H1 (cell line): ENCODE measurements around the gene PTMA. TPM values are rescaled to one million over a fixed set of nuclear protein-coding genes. Genes with fewer than 3 reads are reported as not detected.

Source experiments
- CTCF ChIA-PET: fragments of 300-600 bp; sonication (Branson Sonifier 250); formaldehyde crosslinking; loops from one replicate; lab custom pipeline; 2021; ENCODE audit not compliant: partially characterized antibody; lab: Charles Lee
- POLR2A ChIA-PET: fragments of 300-600 bp; sonication (Branson Sonifier 250); formaldehyde crosslinking; loops from one replicate; lab custom pipeline; 2021; ENCODE audit warnings: inconsistent platforms; ENCODE audit not compliant: partially characterized antibody; lab: Charles Lee
- DNase-seq, 2 experiments: peaks; one replicate each; pipeline versions ENCODE4 v3.0.0 to v3.0.0-alpha.2; 2010 to 2022; ENCODE audit warnings: low spot score in 2 of 2, low read depth in 1 of 2, mixed read lengths in 1 of 2
- FAIRE-seq: peaks from 2 replicates; lab custom pipeline; 2011; peaks lifted over from hg19 to GRCh38; lab: Jason Lieb, UNC
- H2AFZ ChIP-seq: 2 replicates; pipeline ENCODE4 v1.8.1; 2012; ENCODE audit warnings: low read length, inconsistent platforms
- H2AK5ac ChIP-seq: 2 replicates; pipeline ENCODE4 v1.6.1; 2013; ENCODE audit warnings: low read depth, low read length
- H2BK120ac ChIP-seq: replicated peaks from 2 replicates; pipeline ENCODE3; 2013; ENCODE audit warnings: low read depth, low read length, inconsistent platforms
- H2BK12ac ChIP-seq: 2 replicates; pipeline ENCODE4 v1.6.1; 2013; ENCODE audit warnings: low read depth, low read length
- H2BK15ac ChIP-seq: 2 replicates; pipeline ENCODE4 v1.6.1; 2013; ENCODE audit warnings: low read length
- H2BK20ac ChIP-seq: 2 replicates; pipeline ENCODE4 v1.6.1; 2013; ENCODE audit warnings: low read length
- H2BK5ac ChIP-seq: 2 replicates; pipeline ENCODE4 v1.6.1; 2013; ENCODE audit warnings: low read depth, low read length
- H3K14ac ChIP-seq: 2 replicates; pipeline ENCODE4 v1.6.1; 2013; ENCODE audit warnings: inconsistent platforms; ENCODE audit not compliant: insufficient read length
- H3K18ac ChIP-seq: 2 replicates; pipeline ENCODE4 v1.6.1; 2013; ENCODE audit warnings: low read length; ENCODE audit errors: extremely low read depth
- H3K23ac ChIP-seq: 2 replicates; pipeline ENCODE4 v1.6.1; 2013; ENCODE audit warnings: inconsistent platforms; ENCODE audit not compliant: insufficient read length
- H3K23me2 ChIP-seq: 2 replicates; pipeline ENCODE4 v1.6.1; 2013; ENCODE audit warnings: low read depth, low read length
- H3K27ac ChIP-seq: 2 replicates; pipeline ENCODE4 v1.6.1; 2011; ENCODE audit warnings: low read depth, low read length, inconsistent platforms
- H3K27me3 ChIP-seq, 4 experiments: replicated peaks in 1 of 4; 1 replicate in 1 of 4; 2 replicates in 3 of 4; pipeline versions ENCODE4 v1.6.1 to v1.8.1; 2011 to 2013; ENCODE audit warnings: low read length in 3 of 4, mild to moderate bottlenecking in 3 of 4, inconsistent platforms in 2 of 4, mixed read lengths in 2 of 4, moderate library complexity in 1 of 4; ENCODE audit not compliant: control insufficient read depth in 3 of 4, insufficient read depth in 3 of 4; ENCODE audit errors: extremely low read depth in 1 of 4
- H3K36me3 ChIP-seq, 4 experiments: 2 replicates each; pipeline versions ENCODE4 v1.6.1 to v1.8.1; 2011 to 2013; ENCODE audit warnings: mild to moderate bottlenecking in 4 of 4, low read length in 3 of 4, moderate library complexity in 2 of 4, control low read depth in 1 of 4, inconsistent platforms in 1 of 4; ENCODE audit not compliant: insufficient read depth in 4 of 4, control insufficient read depth in 2 of 4
- H3K4ac ChIP-seq: replicated peaks from 2 replicates; pipeline ENCODE3; 2013; ENCODE audit warnings: low read length, low read depth, mixed read lengths, inconsistent platforms; ENCODE audit not compliant: insufficient read length
- H3K4me1 ChIP-seq, 4 experiments: replicated peaks in 1 of 4; 1 replicate in 1 of 4; 2 replicates in 3 of 4; pipeline versions ENCODE4 v1.6.1 to v1.8.1; 2011 to 2013; ENCODE audit warnings: low read length in 3 of 4, inconsistent platforms in 2 of 4, mixed read lengths in 1 of 4; ENCODE audit not compliant: insufficient read depth in 4 of 4, control insufficient read depth in 3 of 4
- H3K4me2 ChIP-seq, 2 experiments: 2 replicates each; pipeline versions ENCODE4 v1.6.1 to v1.8.1; 2011 to 2013; ENCODE audit warnings: low read depth in 2 of 2, low read length in 2 of 2, control low read depth in 1 of 2, inconsistent platforms in 1 of 2, mild to moderate bottlenecking in 1 of 2; ENCODE audit not compliant: insufficient read depth in 1 of 2
- H3K4me3 ChIP-seq, 4 experiments: fragments of 200-600, 300-600 bp in 1 of 4; sonication (generic), shearing (Covaris generic), sonication (Bioruptor Twin) in 1 of 4; 2 replicates each; pipeline versions ENCODE4 v1.5.1 to v1.8.1; 2011 to 2016; ENCODE audit warnings: low read length in 4 of 4, low read depth in 3 of 4, control low read depth in 2 of 4, inconsistent platforms in 2 of 4, mild to moderate bottlenecking in 2 of 4, mixed read lengths in 1 of 4, moderate library complexity in 1 of 4; ENCODE audit not compliant: insufficient read depth in 2 of 4; ENCODE audit errors: extremely low read depth in 1 of 4
- H3K56ac ChIP-seq: replicated peaks from 2 replicates; pipeline ENCODE3; 2013; ENCODE audit warnings: low read depth, mild to moderate bottlenecking, mixed read lengths, low read length, inconsistent platforms; ENCODE audit not compliant: insufficient read length
- H3K79me1 ChIP-seq: 2 replicates; pipeline ENCODE4 v1.6.1; 2013; ENCODE audit warnings: low read depth, low read length, control low read depth
- H3K79me2 ChIP-seq, 2 experiments: 2 replicates each; pipeline versions ENCODE4 v1.6.1 to v1.8.1; 2012 to 2013; ENCODE audit warnings: low read length in 2 of 2, mild to moderate bottlenecking in 2 of 2, inconsistent platforms in 1 of 2; ENCODE audit not compliant: insufficient read depth in 2 of 2, control insufficient read depth in 1 of 2
- H3K9ac ChIP-seq, 4 experiments: replicated peaks in 1 of 4; 1 replicate in 1 of 4; 2 replicates in 3 of 4; pipeline versions ENCODE4 v1.6.1 to v1.8.1; 2011 to 2013; ENCODE audit warnings: low read depth in 3 of 4, low read length in 3 of 4, control low read depth in 2 of 4, mild to moderate bottlenecking in 2 of 4, moderate library complexity in 2 of 4, inconsistent platforms in 1 of 4; ENCODE audit errors: extremely low read depth in 1 of 4
- H3K9me3 ChIP-seq, 2 experiments: 2 replicates each; pipeline versions ENCODE4 v1.6.1 to v1.8.1; 2012 to 2013; ENCODE audit warnings: mild to moderate bottlenecking in 2 of 2, moderate library complexity in 2 of 2, control low read depth in 1 of 2, inconsistent platforms in 1 of 2, low read depth in 1 of 2, low read length in 1 of 2, mixed read lengths in 1 of 2; ENCODE audit not compliant: insufficient read depth in 2 of 2
- H4K20me1 ChIP-seq, 2 experiments: replicated peaks in 1 of 2; 2 replicates each; pipeline versions ENCODE3 to v1.8.1; 2011 to 2013; ENCODE audit warnings: inconsistent platforms in 2 of 2, low read length in 2 of 2, mild to moderate bottlenecking in 1 of 2; ENCODE audit not compliant: insufficient read depth in 2 of 2, control insufficient read depth in 1 of 2
- H4K5ac ChIP-seq: 2 replicates; pipeline ENCODE4 v1.6.1; 2013; ENCODE audit warnings: low read length, low read depth, mixed read lengths, inconsistent platforms; ENCODE audit not compliant: insufficient read length
- H4K8ac ChIP-seq: 2 replicates; pipeline ENCODE4 v1.8.0; 2013; ENCODE audit warnings: mild to moderate bottlenecking, moderate library complexity, low read length, inconsistent platforms; ENCODE audit not compliant: insufficient read depth; ENCODE audit errors: extremely low read depth
- H4K91ac ChIP-seq: replicated peaks from 2 replicates; pipeline ENCODE3; 2013; ENCODE audit warnings: low read length, mixed read lengths, inconsistent platforms; ENCODE audit not compliant: insufficient read length
- CHD2 ChIP-seq: IDR thresholded peaks from 2 replicates; pipeline ENCODE4 v1.6.1; 2012; ENCODE audit warnings: low read length, improper control_type of control experiment
- CREB1 ChIP-seq: IDR thresholded peaks from 2 replicates; pipeline ENCODE4 v1.6.1; 2012; ENCODE audit warnings: inconsistent platforms
- E2F6 ChIP-seq: IDR thresholded peaks from 2 replicates; pipeline ENCODE4 v1.6.1; 2012; ENCODE audit warnings: inconsistent platforms
- MAFK ChIP-seq: IDR thresholded peaks from 2 replicates; pipeline ENCODE4 v1.6.1; 2012; ENCODE audit warnings: low read depth, mild to moderate bottlenecking, improper control_type of control experiment, low read length
- NANOG ChIP-seq: IDR thresholded peaks from 2 replicates; pipeline ENCODE4 v1.6.1; 2011; ENCODE audit warnings: low read length, low read depth, mild to moderate bottlenecking, inconsistent platforms; ENCODE audit not compliant: insufficient read depth, poor library complexity, severe bottlenecking
- RBBP5 ChIP-seq: IDR thresholded peaks from 2 replicates; pipeline ENCODE4 v1.7.1; 2012; ENCODE audit warnings: low read depth, mild to moderate bottlenecking, inconsistent platforms, low read length, moderate library complexity, borderline replicate concordance
- SIN3A ChIP-seq, 2 experiments: IDR thresholded peaks in 1 of 2; conservative IDR thresholded peaks in 1 of 2; 2 replicates each; pipeline ENCODE4 v1.6.1; 2011 to 2012; ENCODE audit warnings: low read length in 2 of 2, improper control_type of control experiment in 1 of 2, low read depth in 1 of 2, mild to moderate bottlenecking in 1 of 2
- TBP ChIP-seq: IDR thresholded peaks from 2 replicates; pipeline ENCODE4 v1.6.1; 2011; ENCODE audit warnings: low read depth, low read length, improper control_type of control experiment
- TCF12 ChIP-seq: IDR thresholded peaks from 2 replicates; pipeline ENCODE4 v1.6.1; 2011; ENCODE audit warnings: low read depth, mild to moderate bottlenecking, low read length
- WGBS, 2 experiments: shearing (Covaris generic) in 1 of 2; methylation state at CpG; one replicate each; pipeline versions ENCODE4 v1.1.6 to v1.1.7; 2013 to 2015; ENCODE audit warnings: low lambda C conversion rate in 2 of 2, mixed read lengths in 2 of 2, inconsistent platforms in 1 of 2, low coverage in 1 of 2, missing lambda C conversion rate in 1 of 2; ENCODE audit not compliant: insufficient replicate concordance in 2 of 2, insufficient coverage in 1 of 2, insufficient read length in 1 of 2; ENCODE audit errors: extremely low coverage in 1 of 2, missing lambda C conversion rate in 1 of 2; 5-methylcytosine and 5-hydroxymethylcytosine counted together
- polyA plus RNA-seq, 7 experiments: library from polyadenylated mRNA; depleted of rRNA in 3 of 7; stranded (reverse) in 5 of 7; unstranded in 2 of 7; fragments of >200 nt in 5 of 7; fragments of 200-250 nt in 2 of 7; gene quantifications; 1 replicate in 5 of 7; 2 replicates in 1 of 7; 4 replicates in 1 of 7; pipeline versions ENCODE4 v1.2.1 to v1.2.3, GENCODE V29; 2011 to 2013; ENCODE audit warnings: missing spikeins in 2 of 7, mixed read lengths in 2 of 7
- total RNA-seq: library from RNA; stranded (reverse); fragmentation: NEBNext Ultra II Directional; extraction: Animal tissue kit (Norgen Biotek cat#: 25700); gene quantifications from 2 replicates; pipeline ENCODE4 v1.2.1, GENCODE V29; 2021

PTMA gene
- total and polyA plus RNA-seq, 2 of the 8 experiments (the other 6 are each of a cell fraction or from before 2014, with no cell fraction given) = 683 to 2,680 TPM

- H4K91ac ChIP-seq = no peak overlapping the region
- H3K27ac ChIP-seq = no peak overlapping the region
- WGBS, 2 experiments = 90% methylated on average over 7 of the region's 7 CpGs; no CpG with 5 or more reads in 1 of the 2 experiments
- H3K23ac ChIP-seq = no peak overlapping the region
- no peaks in the 10 kb centered on the region for H3K79me1 ChIP-seq
- H3K36me3 ChIP-seq = no peaks in the 10 kb centered on the region
- DNase-seq (no peak), FAIRE-seq (no peak)
- H3K9ac ChIP-seq = no peak overlapping the region
- H3K14ac ChIP-seq = no peak overlapping the region
- no peaks in the 10 kb centered on the region for H3K9me3 ChIP-seq
- H3K4me1 ChIP-seq = peaks cover 0 to 7% (median 3%) of the 10 kb centered on the region in 4 experiments; a peak in 2 of 7 replicates
- no peak overlapping the region for H2AFZ ChIP-seq
- no peak overlapping the region for H4K5ac ChIP-seq
- H3K18ac ChIP-seq = no peak overlapping the region
- H2BK15ac ChIP-seq = no peak overlapping the region
- no peak overlapping the region for H2BK5ac ChIP-seq
- H2BK120ac ChIP-seq = no peak overlapping the region
- TF ChIP-seq TCF12 (no peak), MAFK (no peak), SIN3A (conservative IDR thresholded peaks at IDR 0.05 in 1 of 2, IDR thresholded peaks at IDR 0.05 in 1 of 2; ENCODE audit: low read depth in 1 of 2, low read length in 2 of 2) (no peak), RBBP5 (no peak), NANOG (no peak), CREB1 (no peak), CHD2 (no peak), E2F6 (no peak), TBP (no peak)
- H4K20me1 ChIP-seq = peaks cover 0 to 2% of the 10 kb centered on the region in 2 experiments
- no peaks in the 10 kb centered on the region for H3K27me3 ChIP-seq
- H2BK20ac ChIP-seq = no peak overlapping the region
- no peak overlapping the region for H3K4me2 ChIP-seq
- no peak overlapping the region for H3K4ac ChIP-seq
- no peak overlapping the region for H2AK5ac ChIP-seq
- ChIA-PET POLR2A (interaction anchor here (0.7 to 22.8 kb wide), 3 partner anchors 11 to 58 kb away, joined by 3 to 1080 read pairs (median 16); partner anchors contain the start of gene PTMA), CTCF (interaction anchor here (1.5 to 12.1 kb wide), 3 partner anchors 17 to 188 kb away, joined by 5 to 555 read pairs (median 8); no protein-coding TSS in a partner anchor)
- H3K4me3 ChIP-seq = no peak overlapping the region
- H2BK12ac ChIP-seq = no peak overlapping the region
- no peak overlapping the region for H4K8ac ChIP-seq
- no peaks in the 10 kb centered on the region for H3K23me2 ChIP-seq
- no peak overlapping the region for H3K56ac ChIP-seq
- H3K79me2 ChIP-seq = no peaks in the 10 kb centered on the region
Measured at GRCh38 chr2:231720292-231720986, 12.1 kb downstream of the PTMA start.
